HK-2 (cell line): Measurements from ENCODE around the gene HMGB4.

Source experiments
- DNase-seq: peaks from one replicate; pipeline ENCODE4 v3.0.0-alpha.2; 2018; ENCODE audit not compliant: unreplicated experiment

Gene HMGB4

GRCh38 chr1:33863779-33864178 lies at the start of gene HMGB4:
Gene HMGB4, plus strand, starts transcription at chr1:33864079. Its CDS starts 113 bp downstream, at chr1:33864192.
- no peak for DNase-seq

GRCh38 chr1:33814166-33814565 lies 49.7 kb upstream of the HMGB4 start:
- DNase-seq, result no peak

- no peak for DNase-seq
Measured at GRCh38 chr1:33815061-33815460, 48.8 kb upstream of the HMGB4 start.

- DNase-seq, result no peak
Measured at GRCh38 chr1:33818071-33818470, 45.8 kb upstream of the HMGB4 start.

- DNase-seq, result no peak
Measured at GRCh38 chr1:33819290-33819912, 44.5 kb upstream of the HMGB4 start.

GRCh38 chr1:33819913-33820311 lies 44.0 kb upstream of the HMGB4 start:
- DNase-seq, result no peak

- DNase-seq, result no peak
Measured at GRCh38 chr1:33820804-33821203, 43.1 kb upstream of the HMGB4 start.

GRCh38 chr1:33821291-33821690 lies 42.6 kb upstream of the HMGB4 start:
- no peak for DNase-seq

- DNase-seq, result no peak
Measured at GRCh38 chr1:33822396-33822795, 41.5 kb upstream of the HMGB4 start.

GRCh38 chr1:33823401-33823800 lies 40.5 kb upstream of the HMGB4 start:
- no peak for DNase-seq

GRCh38 chr1:33823830-33824229 lies 40.0 kb upstream of the HMGB4 start:
- no peak for DNase-seq

GRCh38 chr1:33824321-33824720 lies 39.6 kb upstream of the HMGB4 start:
- DNase-seq, result no peak

GRCh38 chr1:33824971-33825370 lies 38.9 kb upstream of the HMGB4 start:
- no peak for DNase-seq

- no peak for DNase-seq
Measured at GRCh38 chr1:33825506-33825905, 38.4 kb upstream of the HMGB4 start.

GRCh38 chr1:33826311-33826710 lies 37.6 kb upstream of the HMGB4 start:
- no peak for DNase-seq

GRCh38 chr1:33826711-33827110 lies 37.2 kb upstream of the HMGB4 start:
- DNase-seq, result no peak

GRCh38 chr1:33828059-33828458 lies 35.8 kb upstream of the HMGB4 start:
- DNase-seq, result no peak

- DNase-seq, result no peak
Measured at GRCh38 chr1:33828654-33829053, 35.2 kb upstream of the HMGB4 start.

GRCh38 chr1:33836911-33837310 lies 27.0 kb upstream of the HMGB4 start:
- no peak for DNase-seq

GRCh38 chr1:33837635-33838034 lies 26.2 kb upstream of the HMGB4 start:
- DNase-seq, result no peak

- no peak for DNase-seq
Measured at GRCh38 chr1:33841494-33841893, 22.4 kb upstream of the HMGB4 start.

- DNase-seq, result no peak
Measured at GRCh38 chr1:33842348-33842747, 21.5 kb upstream of the HMGB4 start.

GRCh38 chr1:33844166-33844565 lies 19.7 kb upstream of the HMGB4 start:
- DNase-seq, result no peak

GRCh38 chr1:33846861-33847260 lies 17.0 kb upstream of the HMGB4 start:
- no peak for DNase-seq
